Fibroblast of skin of scalp (primary cell): ENCODE results near the gene KBTBD13. TPM values are rescaled to one million over a fixed set of nuclear protein-coding genes. Genes with fewer than 3 reads are reported as not detected.
A peak's percentile ranks its signal among the peaks of the same experiment; 100 is the strongest.
"Not testable (repeated sequence)": the region's sequence is repeated elsewhere in the genome, so short reads cannot be mapped to it uniquely, and the experiment has no call there.

Experiments used
- DNase-seq: peaks from one replicate; pipeline ENCODE4 v3.0.0-alpha.2; 2013
- polyA plus RNA-seq, 2 experiments: library from polyadenylated mRNA; unstranded; fragments of 120-200 nt; gene quantifications; one replicate each; pipeline ENCODE4 v1.2.1, GENCODE V29; 2013; ENCODE audit not compliant: insufficient read length in 2 of 2

KBTBD13 gene
- not detected for polyA plus RNA-seq (2013, experiment 1 of 2; ENCODE audit: insufficient read length)
- polyA plus RNA-seq (2013, experiment 2 of 2; ENCODE audit: insufficient read length): not detected

DNA sequence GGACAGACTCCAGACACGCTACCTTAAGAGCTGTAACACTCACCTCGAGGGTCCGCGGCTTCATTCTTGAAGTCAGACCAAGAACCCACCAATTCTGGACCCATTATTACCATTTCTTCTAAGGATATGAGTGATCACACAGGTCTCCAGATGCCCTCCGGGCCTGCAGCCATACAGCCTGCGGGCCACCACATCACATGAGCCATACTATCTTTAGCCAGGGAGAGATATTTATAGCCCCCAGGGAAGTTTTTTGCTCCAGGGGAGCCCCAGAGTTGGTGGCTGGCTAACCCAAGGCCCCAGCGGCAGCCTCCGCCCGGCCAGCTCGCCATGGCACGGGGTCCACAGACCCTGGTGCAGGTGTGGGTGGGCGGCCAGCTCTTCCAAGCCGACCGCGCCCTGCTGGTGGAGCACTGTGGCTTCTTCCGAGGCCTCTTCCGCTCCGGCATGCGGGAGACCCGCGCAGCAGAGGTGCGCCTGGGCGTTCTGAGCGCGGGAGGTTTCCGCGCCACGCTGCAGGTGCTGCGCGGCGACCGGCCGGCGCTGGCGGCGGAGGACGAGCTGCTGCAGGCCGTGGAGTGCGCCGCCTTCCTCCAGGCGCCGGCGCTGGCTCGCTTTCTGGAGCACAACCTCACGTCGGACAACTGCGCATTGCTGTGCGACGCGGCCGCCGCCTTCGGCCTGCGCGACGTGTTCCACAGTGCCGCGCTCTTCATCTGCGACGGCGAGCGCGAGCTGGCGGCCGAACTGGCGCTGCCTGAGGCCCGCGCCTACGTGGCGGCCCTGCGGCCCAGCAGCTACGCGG lies at the start of gene KBTBD13:
KBTBD13 (plus strand) TSS at position 261 of the 805 bp plus-strand sequence; CDS start at position 331, 70 bp downstream.
- DNase-seq: no peak

DNA sequence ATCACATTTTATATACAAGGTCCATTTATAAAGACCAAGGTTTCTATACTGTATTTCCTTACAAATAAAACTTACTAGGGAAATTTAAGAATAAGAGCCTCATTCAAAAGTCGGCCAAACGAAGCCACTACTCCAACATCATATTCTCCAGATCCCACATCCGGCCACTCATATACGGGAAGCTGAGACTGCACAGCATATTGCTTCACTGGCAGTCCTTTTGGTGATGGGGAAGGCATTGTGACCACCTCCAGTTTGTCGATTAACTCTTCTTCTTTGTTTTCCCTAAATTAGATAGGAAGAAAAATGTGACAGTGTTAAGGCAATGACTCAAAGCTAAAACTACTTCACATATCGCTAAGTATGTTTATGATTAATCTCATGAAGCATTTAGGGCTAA lies 49.8 kb upstream of the KBTBD13 start:
- DNase-seq: no peak

DNA sequence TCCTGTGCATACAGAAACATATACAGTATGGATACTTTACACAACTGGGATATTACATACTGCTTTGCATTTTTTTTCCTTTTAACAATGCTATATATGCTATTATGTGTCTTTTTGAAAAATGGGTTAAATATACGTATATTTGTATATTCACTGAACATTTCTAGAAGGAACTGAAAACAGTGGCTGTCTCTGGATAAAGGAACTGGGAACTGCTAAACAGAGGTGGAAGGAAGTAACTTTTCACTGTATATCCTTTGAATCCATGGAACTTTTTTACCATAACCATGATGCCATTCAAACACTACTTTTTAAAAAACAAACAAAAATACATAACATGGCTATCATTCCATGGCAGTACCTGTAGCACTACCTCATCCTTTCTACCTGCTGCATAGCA lies 49.0 kb upstream of the KBTBD13 start:
- no peak for DNase-seq

DNA sequence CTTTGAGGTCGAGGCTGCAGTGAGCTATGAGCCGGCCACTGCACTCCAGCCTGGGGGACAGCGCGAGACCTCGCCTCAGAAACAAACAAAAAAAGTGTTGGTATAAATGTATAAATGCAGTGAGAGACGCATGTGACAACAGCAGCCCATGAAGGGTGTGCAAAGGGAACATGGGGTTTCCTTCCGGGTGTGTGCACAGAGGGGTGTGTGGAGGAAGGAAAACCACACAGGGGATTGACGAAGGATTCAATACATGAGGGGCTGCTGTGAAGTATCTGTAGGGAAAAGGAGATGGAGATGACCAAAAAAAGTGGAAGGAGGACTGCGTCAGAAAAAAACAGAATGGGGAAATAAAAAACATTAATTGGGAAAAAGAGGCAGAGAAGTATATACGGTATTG lies 48.2 kb upstream of the KBTBD13 start:
- no peak for DNase-seq

DNA sequence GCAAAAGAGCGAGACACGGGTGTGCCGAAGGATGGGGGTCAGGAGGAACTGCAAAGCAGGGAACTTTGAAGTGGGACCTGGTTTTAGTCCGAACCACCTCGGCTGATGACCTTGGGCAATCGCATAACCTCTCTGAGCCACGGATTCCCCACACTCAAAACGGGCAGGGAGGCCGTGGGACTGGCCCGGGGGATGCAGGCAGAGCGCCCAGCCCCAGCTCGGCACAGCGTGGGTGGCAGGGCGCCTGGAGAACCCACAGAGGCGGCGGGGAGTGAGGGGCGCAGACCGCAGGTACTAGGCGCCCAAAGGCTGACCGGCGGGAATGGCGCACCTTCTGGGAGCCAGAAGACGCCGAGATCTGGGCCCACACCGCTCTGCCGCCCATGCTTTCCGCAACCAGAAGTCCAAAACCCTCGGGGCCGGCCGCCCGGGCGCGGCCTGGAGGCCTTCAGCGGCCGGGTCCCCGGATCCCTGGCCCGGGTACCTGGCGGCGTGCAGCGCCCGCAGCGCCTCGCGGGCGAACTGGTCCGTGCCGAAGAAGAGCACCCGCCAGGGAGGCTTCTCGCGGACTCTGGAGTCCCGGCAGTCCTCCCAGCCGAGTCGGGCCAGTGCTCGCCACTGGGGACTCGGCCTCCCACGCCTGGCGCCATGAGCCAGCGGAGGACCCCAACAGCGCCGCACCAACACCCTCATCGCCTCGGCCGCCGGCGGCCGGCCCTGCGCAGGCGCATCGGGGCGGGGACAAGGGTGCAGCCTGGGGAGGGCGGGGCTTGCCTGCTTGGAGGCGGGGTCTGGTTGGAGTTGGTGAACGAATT lies 47.4 kb upstream of the KBTBD13 start, which contains the start of gene MTFMT:
MTFMT (minus strand) TSS at position 719 of the 815 bp plus-strand sequence; CDS start at position 693, 26 bp downstream.
- peak; percentile 85 for DNase-seq

DNA sequence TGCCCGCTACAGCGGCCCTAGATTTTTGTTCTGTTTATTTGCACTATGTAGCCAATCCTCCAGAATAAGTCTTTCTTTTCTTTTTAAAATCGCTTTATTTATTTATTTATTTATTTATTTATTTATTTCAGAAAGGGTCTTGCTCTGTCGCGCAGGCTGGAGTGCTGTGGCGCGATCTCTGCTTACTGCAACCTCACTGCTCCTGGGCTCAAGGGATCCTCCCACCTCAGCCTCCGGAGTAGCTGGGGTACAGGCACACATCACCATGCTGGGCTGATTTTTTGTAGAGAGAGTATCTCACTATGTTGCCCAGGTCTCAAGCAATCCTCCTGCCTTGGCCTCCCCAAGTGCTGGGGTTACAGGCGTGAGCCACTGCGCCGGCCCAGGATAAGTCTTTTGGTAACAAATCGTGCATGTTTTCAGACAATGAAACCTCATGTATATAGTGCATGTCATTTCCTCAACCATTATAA lies 46.8 kb upstream of the KBTBD13 start:
- no peak for DNase-seq

DNA sequence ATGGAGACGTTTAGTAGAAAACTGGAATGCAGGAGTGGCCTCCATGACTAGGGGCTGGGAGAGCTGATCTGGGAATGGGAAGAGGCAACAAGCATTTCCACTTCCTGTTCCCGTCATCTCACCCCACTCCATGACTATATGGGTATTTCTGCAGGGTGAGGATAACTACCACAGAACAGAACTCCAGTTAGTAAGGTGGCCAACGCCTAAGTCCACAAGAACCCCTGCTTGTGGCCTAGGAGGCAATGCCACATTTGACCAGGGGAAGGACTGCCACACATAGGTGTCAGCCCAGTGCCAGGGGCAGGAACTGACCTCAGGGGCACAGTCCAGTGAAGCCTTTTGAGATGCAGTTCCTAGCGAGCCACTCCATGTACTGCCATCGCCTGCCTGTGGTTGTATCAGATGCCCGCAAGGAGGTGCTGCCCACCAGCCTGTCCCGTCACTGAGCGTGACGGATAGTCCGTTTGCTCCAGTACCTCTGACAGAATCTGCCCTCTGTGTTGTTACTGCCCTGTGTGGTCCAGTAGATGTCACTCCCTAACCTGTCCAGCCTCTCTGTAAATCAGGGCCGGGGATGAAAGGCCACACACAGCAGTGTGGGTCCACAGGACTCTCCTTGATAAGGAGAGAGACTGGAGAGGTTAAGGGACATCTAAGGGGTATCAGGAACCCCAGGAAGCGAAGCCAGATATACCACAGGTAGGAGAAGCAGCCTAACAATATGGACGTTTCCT lies 43.6 kb upstream of the KBTBD13 start:
- DNase-seq: peak; percentile 62

DNA sequence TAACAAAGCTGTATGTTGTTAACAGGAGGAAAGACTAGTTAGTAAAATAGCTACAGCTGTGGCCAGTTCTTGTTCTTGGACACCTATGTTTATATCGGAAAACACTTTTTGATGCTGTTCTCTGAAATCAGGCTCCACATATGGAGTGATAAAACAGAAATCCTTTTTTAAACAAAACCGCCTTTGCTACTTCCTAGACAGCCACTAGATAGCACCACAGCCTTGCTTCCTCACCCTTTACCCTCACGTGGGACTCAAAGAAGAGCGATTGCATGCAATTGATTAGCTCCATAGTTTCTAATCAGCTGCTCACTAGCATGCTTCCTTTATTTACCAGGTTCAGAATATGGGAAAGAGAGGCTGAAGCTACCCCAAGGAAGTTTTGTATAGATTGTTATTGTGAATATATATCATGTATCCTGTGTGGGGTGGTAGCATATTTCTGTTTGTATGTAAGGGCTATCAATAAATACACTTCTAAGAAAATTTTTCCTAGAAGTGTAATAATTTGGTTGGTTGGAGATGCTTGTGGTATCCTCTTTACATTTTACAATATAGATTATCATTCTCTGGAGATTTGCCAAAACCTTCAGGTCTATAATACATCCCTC lies 42.8 kb upstream of the KBTBD13 start:
- peak; percentile 46 for DNase-seq

DNA sequence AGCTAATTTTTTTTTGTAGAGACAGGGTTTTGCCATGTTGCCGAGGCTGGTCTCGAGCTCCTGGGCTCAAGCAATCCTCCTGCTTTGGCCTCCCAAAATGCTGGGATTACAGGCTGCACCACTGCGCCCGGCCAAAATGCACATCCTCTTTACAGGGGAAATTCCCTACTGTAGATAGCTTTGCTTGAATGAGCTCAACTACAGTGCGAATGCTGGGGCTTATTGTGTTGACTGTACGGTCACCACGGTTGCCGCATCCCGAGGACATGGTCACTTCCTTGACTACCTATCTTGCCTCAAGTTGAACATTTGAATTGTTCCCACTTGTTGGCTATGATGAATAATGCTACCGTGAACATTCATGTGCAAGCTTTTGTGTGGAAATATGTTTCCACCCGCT lies 41.8 kb upstream of the KBTBD13 start:
- DNase-seq: no peak

DNA sequence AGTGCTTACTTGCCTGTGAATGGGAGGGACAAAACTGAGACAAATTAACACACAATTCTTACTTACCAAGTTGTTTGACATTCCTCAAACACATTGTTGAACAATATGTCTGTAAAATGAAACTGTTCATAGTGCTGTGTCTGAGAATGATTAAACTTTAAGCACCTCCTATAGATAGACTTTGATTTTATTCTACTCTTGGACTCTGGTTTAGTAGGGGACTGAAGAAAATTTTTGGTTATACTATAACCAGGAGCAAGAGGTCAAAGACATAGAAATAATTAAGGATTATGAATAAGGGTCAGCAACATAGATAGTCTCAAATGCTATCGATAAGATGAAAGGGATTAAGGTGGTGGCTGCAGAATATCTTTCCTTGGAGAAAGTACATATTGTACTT lies 39.2 kb upstream of the KBTBD13 start:
- DNase-seq: no peak

DNA sequence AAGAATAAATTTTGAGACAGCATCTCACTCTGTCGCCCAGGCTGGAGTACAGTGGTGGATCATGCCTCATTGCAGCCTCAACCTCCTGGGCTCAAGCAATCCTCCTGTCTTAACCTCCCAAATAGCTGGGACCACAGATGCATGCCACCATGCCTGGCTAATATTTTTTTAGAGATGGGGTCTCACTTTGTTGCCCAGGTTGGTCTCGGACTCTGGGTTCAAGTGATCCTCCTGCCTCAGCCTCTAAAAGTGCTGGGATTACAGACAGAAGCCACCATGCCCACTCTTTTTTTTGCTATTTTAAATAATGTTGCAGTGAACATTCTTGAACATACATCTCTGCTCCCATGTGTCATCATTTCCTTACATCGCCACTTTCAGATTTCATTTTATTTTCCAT lies 38.1 kb upstream of the KBTBD13 start:
- no peak for DNase-seq

DNA sequence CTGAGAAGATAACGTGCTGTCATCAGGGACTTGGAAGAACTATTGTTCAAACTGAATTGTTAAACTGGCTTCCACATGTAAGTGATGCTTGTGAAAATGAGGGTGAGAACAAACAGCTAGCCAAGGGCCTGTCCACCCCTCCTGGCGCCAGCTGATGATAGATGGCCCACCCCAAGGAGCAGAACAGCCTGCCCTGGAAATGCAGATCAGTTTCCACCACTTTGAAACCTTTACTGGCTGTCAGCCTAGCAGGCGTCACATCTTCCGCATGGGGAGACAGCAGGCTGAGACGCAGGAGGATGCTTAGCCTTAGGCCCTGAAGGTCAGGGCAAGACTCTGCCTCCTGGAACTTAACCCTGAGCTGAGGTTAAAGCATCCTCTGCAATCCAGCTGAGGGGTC lies 37.7 kb upstream of the KBTBD13 start:
- DNase-seq: no peak

DNA sequence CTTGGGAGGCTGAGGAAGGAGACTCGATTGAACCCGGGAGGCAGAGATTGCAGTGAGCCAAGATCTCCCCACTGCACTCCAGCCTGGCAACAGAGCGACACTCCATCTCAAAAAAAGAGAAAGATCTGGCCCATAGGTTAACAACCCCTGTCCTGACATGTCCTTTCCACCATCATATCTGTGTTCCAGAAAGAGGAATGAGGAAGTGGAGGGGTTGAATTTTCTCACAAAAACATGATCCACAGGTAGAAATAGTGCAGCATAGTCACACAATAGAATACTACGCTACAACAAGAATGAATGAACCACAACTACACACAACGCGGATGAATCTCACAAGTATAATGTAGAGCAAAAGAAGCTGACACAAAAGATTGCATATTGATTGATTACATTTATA lies 36.1 kb upstream of the KBTBD13 start:
- DNase-seq: no peak

DNA sequence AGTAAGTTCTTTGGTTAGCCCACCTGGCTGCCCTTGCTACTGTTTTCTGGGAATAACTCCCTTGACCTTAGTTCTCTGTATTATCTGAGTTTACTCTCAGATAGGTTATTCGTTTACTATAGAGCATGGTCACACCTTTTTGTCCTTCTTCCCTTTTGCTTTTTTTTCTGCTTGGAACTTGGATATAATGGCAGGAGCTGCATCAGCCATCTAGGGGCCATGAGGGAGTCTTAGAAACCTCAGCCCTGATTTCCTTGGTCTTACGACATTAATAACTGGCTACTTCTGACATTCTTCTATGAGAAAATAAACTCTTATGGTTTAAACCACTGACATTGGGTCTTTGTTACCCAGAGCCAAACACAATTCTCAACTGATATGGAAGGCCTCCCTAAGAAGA lies 34.8 kb upstream of the KBTBD13 start:
- DNase-seq: no peak

DNA sequence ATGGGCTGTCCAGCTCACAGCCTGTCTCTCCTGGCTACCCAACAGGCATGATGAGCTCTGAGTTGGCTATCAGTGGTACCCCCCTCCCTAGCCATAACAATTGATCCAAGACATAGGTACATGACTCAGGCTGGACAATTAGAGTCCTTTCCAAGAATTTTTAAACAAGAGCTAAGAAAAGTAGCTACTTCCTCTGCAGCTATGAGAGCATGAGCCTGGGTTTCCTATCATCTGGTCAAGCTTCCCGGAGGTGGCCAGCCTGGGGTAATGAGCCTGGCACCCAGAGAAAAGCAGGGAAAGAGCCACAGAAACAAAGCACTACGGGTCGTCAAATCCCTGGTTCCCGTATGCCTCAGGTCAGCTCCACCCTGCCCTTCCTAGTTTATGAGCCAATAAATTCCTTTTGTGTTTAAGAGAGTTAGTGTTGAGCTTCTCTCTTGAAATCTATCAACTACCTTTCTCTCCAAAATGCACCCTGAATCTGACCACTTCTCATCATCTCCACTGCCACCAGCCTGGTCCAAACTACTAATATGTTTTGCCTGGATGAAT lies 33.7 kb upstream of the KBTBD13 start:
- no peak for DNase-seq

DNA sequence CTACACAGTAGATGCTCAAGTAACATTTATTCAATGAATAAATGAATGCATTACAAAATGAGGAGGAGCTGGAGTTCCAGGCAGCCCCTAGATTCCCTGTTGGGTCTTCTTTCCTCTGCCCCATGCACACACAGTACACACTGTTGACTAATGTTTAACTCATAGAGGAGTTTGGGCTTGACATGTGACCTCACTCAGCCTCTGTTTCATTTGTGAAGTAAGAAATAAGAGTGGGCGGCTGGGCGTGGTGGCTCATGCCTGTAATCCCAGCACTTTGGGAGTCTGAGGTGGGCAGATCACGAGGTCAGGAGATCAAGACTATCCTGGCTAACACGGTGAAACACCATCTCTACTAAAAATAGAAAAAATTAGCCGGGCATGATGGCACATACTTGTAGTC lies 32.3 kb upstream of the KBTBD13 start:
- not testable (repeated sequence) for DNase-seq

DNA sequence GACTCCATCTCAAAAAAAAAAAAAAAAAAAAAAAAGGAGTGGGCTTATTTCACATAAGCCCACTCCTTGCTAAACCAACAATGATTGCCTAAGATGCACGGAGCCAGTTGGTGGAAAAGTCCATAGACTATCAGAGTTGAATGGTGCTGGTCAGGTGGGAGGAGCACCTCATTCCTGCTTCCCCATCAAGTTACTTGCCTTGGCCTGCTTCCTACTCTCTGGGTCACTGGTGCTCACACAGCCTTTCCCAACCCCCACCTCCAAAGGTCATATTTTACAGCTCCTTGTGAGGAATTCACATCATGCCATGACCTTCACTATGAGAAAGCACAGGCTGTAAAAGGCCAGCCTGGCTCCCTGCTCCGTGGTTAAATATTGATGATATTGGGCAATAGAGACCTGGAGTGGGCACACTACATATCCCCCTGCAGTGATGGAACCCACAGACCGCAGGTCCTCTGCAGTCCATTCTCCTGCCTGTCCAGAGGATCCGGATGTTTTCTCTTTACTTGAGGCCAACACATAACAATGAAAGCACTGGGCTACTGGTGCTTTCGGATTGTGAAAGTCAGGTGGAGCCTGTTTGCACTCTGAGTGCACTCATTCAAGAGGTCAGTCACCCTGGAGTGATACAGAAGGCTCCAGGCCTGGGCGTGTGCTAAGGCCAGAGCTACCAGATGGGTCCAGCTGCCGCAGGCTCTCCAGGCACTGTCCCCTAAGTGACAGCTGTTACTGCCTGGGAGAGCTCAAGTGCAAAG lies 31.6 kb upstream of the KBTBD13 start, which contains the start of gene SLC51B:
SLC51B (plus strand) TSS at position 664 of the 758 bp plus-strand sequence. CDS start 4,618 bp downstream, outside the sequence.
- DNase-seq: no peak

DNA sequence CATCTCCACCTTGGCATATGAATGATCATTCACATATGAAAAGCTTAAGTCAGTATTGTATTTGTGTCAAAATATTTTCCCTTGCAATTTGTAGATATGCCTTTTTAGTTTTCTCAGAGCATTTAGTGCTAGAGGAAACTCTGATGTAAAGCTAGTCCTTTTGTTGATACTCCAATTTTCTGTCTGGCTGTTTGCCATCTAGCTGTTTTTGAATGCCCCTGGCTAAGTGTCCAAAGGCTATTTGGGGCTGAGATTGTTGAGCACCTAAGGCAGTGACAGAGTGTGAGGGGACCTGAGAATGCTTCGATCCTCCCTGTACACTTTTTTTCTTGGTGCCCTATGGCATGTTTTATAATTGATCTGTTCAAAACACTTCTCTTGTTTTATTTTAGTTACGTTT lies 28.3 kb upstream of the KBTBD13 start:
- no peak for DNase-seq

DNA sequence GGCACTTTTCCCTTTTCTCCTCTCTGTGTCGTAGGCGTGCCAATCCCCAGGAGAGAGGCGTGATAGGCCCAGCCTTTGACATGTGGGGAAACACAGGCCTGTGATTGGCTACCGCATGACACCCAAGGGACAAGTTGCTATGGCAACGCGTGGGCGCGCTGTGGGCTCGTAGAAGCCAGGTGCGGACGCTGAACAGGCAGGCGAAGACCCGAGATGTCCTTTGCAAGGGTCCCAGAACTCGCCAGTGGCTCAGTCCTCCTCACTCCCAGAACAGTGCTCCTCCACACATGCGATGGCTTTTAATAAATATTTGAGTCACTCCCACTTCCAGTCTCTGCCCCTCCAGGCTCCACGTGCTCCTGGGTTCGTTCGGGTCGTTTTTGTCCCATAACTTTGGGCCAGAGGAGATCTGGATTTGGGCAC lies 27.1 kb upstream of the KBTBD13 start:
- peak; percentile 91 for DNase-seq

DNA sequence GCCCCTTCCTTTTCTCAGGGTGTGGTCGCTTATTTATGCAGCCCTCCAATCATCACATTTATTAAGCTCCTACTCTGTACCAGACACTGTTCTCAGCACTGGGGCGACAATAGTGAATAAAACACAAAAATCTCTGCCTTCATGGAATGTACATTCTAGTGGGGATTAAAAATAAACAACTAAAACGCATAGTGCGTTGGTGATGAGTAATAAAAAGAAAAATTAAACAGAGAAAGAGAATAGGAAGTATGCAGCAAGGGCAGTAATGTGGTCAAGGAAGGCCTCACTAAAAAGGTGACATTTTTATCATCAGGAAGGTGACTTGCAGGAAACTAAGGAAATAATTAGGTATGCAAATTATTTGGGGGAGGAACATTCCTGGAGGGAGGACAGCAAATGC lies 26.3 kb upstream of the KBTBD13 start:
- DNase-seq: no peak

DNA sequence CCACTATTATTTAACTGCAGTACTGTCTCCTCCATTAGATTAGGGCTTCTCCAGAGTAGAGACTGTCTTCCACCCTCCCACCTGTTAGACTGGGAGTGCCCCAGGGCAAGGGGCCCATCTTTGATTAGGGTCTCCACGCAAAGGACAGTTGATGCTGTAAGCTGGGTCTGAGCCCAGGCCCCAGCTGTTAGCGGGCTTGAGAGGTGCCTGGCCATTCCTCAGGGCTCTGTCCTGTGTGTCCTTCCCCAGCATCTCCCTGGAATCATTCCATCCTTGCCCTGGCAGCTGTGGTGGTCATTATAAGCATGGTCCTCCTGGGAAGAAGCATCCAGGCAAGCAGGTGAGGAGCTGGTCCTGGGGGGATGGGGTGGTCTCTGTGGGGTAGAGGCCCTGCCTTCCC lies 25.3 kb upstream of the KBTBD13 start:
- no peak for DNase-seq
